Measurements from ENCODE around the gene TNFRSF1A.

DNA sequence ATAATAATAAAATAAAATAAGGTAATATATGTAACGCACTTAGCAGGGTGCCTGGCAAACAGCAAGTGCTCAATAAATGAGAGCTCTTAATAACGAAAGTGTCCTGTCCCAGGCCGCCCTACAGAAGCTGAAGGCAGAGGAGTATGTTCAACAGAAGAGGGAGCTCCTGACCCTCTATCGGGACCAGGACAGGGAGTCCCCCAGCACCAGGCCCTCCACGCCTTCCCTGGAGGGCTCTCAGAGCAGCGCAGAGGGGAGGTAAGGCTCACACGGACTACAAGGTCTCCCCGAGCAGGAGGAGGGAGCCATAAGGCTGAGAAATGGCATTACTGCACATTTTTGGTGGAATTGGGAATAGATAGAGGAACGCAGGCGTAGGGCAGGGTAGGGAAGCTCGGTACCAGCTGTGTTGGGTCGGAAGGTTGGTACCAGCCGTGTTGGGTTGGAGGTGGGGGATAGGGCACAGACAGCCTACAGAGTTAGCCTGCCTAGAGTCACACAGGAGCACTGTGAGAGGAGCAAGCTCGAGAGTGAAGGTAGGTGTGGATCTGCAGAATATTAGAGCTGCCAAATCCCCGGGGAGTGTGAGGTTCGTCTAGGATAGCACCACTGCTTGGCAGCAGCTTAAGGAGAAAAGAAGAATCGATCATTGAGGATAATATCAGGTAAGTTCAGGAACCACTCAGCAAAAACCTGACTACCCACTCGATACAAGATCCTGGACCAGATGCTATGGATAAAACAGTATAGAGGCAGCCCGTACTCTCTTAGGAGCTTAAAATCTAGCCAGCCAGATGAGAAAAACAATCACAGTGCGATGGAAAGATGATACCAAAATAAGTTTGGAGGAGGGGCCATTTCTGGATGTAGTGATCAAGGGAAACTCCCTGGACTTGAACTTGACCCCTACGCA lies 15.3 kb downstream of the TNFRSF1A start:
- no peak for TF ChIP-seq EZH2phosphoT487 (IDR thresholded peaks at IDR 0.05; ENCODE audit: borderline replicate concordance, low read length)
- TF ChIP-seq, protein P1, sequence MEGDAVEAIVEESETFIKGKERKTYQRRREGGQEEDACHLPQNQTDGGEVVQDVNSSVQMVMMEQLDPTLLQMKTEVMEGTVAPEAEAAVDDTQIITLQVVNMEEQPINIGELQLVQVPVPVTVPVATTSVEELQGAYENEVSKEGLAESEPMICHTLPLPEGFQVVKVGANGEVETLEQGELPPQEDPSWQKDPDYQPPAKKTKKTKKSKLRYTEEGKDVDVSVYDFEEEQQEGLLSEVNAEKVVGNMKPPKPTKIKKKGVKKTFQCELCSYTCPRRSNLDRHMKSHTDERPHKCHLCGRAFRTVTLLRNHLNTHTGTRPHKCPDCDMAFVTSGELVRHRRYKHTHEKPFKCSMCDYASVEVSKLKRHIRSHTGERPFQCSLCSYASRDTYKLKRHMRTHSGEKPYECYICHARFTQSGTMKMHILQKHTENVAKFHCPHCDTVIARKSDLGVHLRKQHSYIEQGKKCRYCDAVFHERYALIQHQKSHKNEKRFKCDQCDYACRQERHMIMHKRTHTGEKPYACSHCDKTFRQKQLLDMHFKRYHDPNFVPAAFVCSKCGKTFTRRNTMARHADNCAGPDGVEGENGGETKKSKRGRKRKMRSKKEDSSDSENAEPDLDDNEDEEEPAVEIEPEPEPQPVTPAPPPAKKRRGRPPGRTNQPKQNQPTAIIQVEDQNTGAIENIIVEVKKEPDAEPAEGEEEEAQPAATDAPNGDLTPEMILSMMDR (conservative IDR thresholded peaks at IDR 0.05; ENCODE audit: low read depth, low read length): peak; percentile 49; the same call in 1 of the 2 replicates
- TF ChIP-seq EZH2 (IDR thresholded peaks at IDR 0.05; ENCODE audit: low read length, unreplicated experiment): no peak
